ENCODE measurements around the gene LTBR. TPM values are rescaled to one million over a fixed set of nuclear protein-coding genes. Genes with fewer than 3 reads are reported as not detected.
"Not testable (repeated sequence)": the region's sequence is repeated elsewhere in the genome, so short reads cannot be mapped to it uniquely, and the experiment has no call there.

LTBR gene
- total and polyA plus RNA-seq, 12 donors = 34.6 to 295 (median 140) TPM

- peak in 2 of 7 donors; percentile 31 to 48 for DNase-seq
- Histone ChIP-seq H3K9me3 (replicated peaks in 1 of 3) (no peaks in the 10 kb centered on the region), H3K4me1 (replicated peaks in 1 of 2) (peaks cover 53 to 67% of the 10 kb centered on the region in 2 donors), H3K4me3 (peak overlapping the region; percentile 81 to 99 (median 94)), H3K27ac (peak overlapping the region; percentile 93 to 98 (median 97)), H3K36me3 (replicated peaks in 1 of 2) (no peaks in the 10 kb centered on the region), H3K27me3 (no peaks in the 10 kb centered on the region)
- intact Hi-C loops (cut with DNase I) = no loop called here
- 1 to 2% (median 2%) methylated on average over 15 of the region's 15 CpGs for WGBS, 4 donors
- TF ChIP-seq POLR2A (IDR thresholded peaks at IDR 0.05) = no peak
Measured at GRCh38 chr12:6340745-6341416, 43.1 kb upstream of the LTBR start.

GRCh38 chr12:6341417-6342139 is 42.4 kb upstream of the LTBR start, which contains the start of gene TNFRSF1A:
Gene TNFRSF1A (minus strand): TSS chr12:6342076. CDS start chr12:6341814, 262 bp downstream.
- WGBS, 4 donors = 0 to 2% (median 1%) methylated on average over 13 to 21 of the region's 21 CpGs
- Histone ChIP-seq H3K27me3 (no peaks in the 10 kb centered on the region), H3K27ac (peak within 1 kb of the TSS; percentile 93 to 98 (median 97)), H3K4me3 (peak within 1 kb of the TSS; percentile 81 to 99 (median 94)), H3K4me1 (replicated peaks in 1 of 2) (peaks cover 55 to 67% of the 10 kb centered on the region in 2 donors), H3K9me3 (replicated peaks in 1 of 3) (no peaks in the 10 kb centered on the region), H3K36me3 (replicated peaks in 1 of 2) (no peaks in the 10 kb centered on the region)
- DNase-seq = peak; percentile 77 to 90 (median 87)
- peak in 1 of 6 experiments; percentile 11 for TF ChIP-seq CTCF (IDR thresholded peaks at IDR 0.05)
- TF ChIP-seq POLR2A (IDR thresholded peaks at IDR 0.05) = peak in 1 of 2 donors; percentile 78
- intact Hi-C loops (cut with DNase I) = no loop called here

- Histone ChIP-seq H3K9me3 (replicated peaks in 1 of 3) (no peaks in the 10 kb centered on the region), H3K4me3 (peak overlapping the region in 2 of 4 donors; percentile 81 to 93), H3K36me3 (replicated peaks in 1 of 2) (no peaks in the 10 kb centered on the region), H3K27me3 (no peaks in the 10 kb centered on the region), H3K4me1 (replicated peaks in 1 of 2) (peaks cover 47 to 66% of the 10 kb centered on the region in 2 donors), H3K27ac (peak overlapping the region; percentile 93 to 98 (median 97))
- DNase-seq = no peak
- no peak for TF ChIP-seq POLR2A (IDR thresholded peaks at IDR 0.05)
- no peak for TF ChIP-seq CTCF (IDR thresholded peaks at IDR 0.05)
- intact Hi-C loops (cut with DNase I) = no loop called here
- 36 to 43% (median 40%) methylated on average over 7 of the region's 7 CpGs for WGBS, 4 donors
Measured at GRCh38 chr12:6342140-6342889, 41.6 kb upstream of the LTBR start.

DNA sequence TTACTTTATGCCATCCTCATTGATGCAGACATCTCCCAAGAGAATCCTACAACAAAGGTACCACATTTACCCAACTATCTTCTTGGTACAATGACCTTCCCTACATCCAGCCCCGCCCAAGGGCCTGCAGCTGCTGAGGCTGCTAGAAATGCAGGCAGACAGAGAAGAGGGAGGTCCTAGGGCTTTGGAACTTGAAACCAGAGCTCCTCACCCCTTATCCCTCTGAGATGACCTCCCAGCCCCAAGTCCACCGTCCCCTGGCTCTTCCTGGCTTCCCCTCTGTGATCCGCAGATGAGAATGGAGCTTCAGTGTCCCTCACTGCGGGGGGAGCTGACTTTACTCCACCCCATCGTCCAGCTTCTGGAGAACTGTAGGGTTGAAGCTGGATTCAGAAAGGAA is 40.4 kb upstream of the LTBR start:
- TF ChIP-seq POLR2A (IDR thresholded peaks at IDR 0.05) (no peak), CTCF (IDR thresholded peaks at IDR 0.05) (no peak)
- H3K4me1 ChIP-seq (replicated peaks in 1 of 2) = peaks cover 44 to 64% of the 10 kb centered on the region in 2 donors
- DNase-seq = peak in 1 of 7 donors; percentile 39
- H3K9me3 ChIP-seq (replicated peaks in 1 of 3) = no peaks in the 10 kb centered on the region
- no peaks in the 10 kb centered on the region for H3K36me3 ChIP-seq (replicated peaks in 1 of 2)
- H3K27me3 ChIP-seq = no peaks in the 10 kb centered on the region
- H3K27ac ChIP-seq = peak overlapping the region in 4 of 5 donors; percentile 33 to 98 (median 98)
- no peak overlapping the region for H3K4me3 ChIP-seq
- intact Hi-C loops (cut with DNase I) = no loop called here
- 55 to 59% (median 56%) methylated on average over 5 of the region's 5 CpGs for WGBS, 4 donors

DNA sequence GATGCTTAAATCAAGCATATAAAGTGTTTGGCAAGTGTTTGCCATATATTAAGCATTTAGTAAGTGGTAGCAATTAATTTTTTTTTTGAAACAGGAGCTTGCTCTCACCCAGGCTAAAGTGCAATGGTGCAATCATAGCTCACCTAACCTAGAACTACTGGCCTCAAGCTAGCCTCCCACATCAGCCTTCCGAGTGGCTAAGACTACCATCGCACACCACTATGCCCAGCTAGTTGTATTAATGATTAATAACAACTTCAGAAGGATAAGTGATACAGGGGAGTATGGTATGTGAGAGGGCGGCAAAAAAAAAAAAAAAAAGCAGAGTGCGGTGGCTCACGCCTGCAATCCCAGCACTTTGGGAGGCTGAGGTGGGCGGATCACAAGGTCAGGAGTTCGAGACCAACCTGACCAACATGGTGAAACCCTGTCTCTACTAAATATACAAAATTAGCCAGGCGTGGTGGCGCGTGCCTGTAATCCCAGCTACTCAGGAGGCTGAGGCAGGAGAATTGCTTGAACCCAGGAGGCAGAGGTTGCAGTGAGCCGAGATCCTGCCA is 39.8 kb upstream of the LTBR start:
- intact Hi-C loops (cut with DNase I); H3K4me3 ChIP-seq; H3K9me3 ChIP-seq (replicated peaks in 1 of 3); DNase-seq; H3K36me3 ChIP-seq (replicated peaks in 1 of 2); H3K27me3 ChIP-seq: not testable (repeated sequence)
- peaks cover 37 to 57% of the 10 kb centered on the region in 2 donors for H3K4me1 ChIP-seq (replicated peaks in 1 of 2)
- peak overlapping the region in 3 of 5 donors; percentile 33 to 98 (median 98) for H3K27ac ChIP-seq
- 93 to 96% (median 95%) methylated on average over 10 to 11 of the region's 11 CpGs for WGBS, 4 donors

All from adrenal gland (tissue), 12 donors.